Esophagus muscularis mucosa (tissue), 3 donors: ENCODE measurements around the gene DTNBP1.

Source experiments
- POLR2A ChIP-seq: fragments of 450-650 bp; IDR thresholded peaks from one replicate; pipeline ENCODE4 v1.6.1; 2017; ENCODE audit warnings: antibody characterized with exemption, moderate library complexity, mild to moderate bottlenecking, low read depth
- TF ChIP-seq, protein P1 (sequence below), 3 experiments: fragments of 200-600 bp in 2 of 3; fragments of 450-650 bp in 1 of 3; sonication (generic) in 2 of 3; IDR thresholded peaks; one replicate each; pipeline ENCODE4 v1.5.1; 2017 to 2019; ENCODE audit warnings: antibody characterized with exemption in 3 of 3, mild to moderate bottlenecking in 2 of 3, moderate library complexity in 1 of 3

DNA sequence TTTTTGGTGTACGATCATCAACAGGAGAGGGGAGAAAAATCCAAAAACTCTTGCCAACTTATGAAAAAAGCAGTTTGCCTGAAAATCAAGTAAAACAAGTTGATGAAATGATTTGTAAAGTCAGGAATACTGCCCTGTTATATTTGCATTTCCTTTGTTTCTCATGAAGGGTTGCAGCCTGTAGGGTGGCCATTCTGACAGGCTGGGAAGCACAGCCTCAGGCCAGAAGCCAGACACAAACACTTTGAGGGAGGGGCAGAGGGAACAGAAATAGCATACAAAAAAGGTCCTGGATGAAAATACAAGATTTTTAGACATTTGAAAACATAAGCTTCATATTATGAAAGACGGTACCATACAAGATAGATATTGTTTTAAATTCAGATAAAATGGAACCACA lies 109.8 kb downstream of the DTNBP1 start:
- TF ChIP-seq, protein P1, sequence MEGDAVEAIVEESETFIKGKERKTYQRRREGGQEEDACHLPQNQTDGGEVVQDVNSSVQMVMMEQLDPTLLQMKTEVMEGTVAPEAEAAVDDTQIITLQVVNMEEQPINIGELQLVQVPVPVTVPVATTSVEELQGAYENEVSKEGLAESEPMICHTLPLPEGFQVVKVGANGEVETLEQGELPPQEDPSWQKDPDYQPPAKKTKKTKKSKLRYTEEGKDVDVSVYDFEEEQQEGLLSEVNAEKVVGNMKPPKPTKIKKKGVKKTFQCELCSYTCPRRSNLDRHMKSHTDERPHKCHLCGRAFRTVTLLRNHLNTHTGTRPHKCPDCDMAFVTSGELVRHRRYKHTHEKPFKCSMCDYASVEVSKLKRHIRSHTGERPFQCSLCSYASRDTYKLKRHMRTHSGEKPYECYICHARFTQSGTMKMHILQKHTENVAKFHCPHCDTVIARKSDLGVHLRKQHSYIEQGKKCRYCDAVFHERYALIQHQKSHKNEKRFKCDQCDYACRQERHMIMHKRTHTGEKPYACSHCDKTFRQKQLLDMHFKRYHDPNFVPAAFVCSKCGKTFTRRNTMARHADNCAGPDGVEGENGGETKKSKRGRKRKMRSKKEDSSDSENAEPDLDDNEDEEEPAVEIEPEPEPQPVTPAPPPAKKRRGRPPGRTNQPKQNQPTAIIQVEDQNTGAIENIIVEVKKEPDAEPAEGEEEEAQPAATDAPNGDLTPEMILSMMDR (IDR thresholded peaks at IDR 0.05), result no peak
- no peak for TF ChIP-seq POLR2A
